Measurements from ENCODE around the gene SLC4A9. TPM values are rescaled to one million over a fixed set of nuclear protein-coding genes. Genes with fewer than 3 reads are reported as not detected.

Gene SLC4A9
- total RNA-seq, 1 donor from 2014 or later = 0.22 TPM

Other genes with a start within 250 kb of the SLC4A9 start
- 23.5 TPM for gene PURA, start 246.1 kb upstream of the SLC4A9 start, total RNA-seq
- gene IGIP, start 234.3 kb upstream of the SLC4A9 start, total RNA-seq = 13.3 TPM
- 104 TPM for gene CYSTM1, start 185.0 kb upstream of the SLC4A9 start, total RNA-seq
- 49.8 TPM for gene PFDN1, start 57.1 kb upstream of the SLC4A9 start, total RNA-seq
- gene HBEGF, start 13.6 kb upstream of the SLC4A9 start, total RNA-seq = 48.5 TPM
- gene ANKHD1, start 41.6 kb downstream of the SLC4A9 start, total RNA-seq = 90.5 TPM
- 22.5 TPM for gene EIF4EBP3, start 187.5 kb downstream of the SLC4A9 start, total RNA-seq
- 34.4 TPM for gene SRA1, start 197.3 kb downstream of the SLC4A9 start, total RNA-seq
- gene APBB3, start 204.4 kb downstream of the SLC4A9 start, total RNA-seq = 21.5 TPM
- gene SLC35A4, start 204.6 kb downstream of the SLC4A9 start, total RNA-seq = 71.9 TPM